Adrenal gland (tissue), 12 donors: ENCODE measurements around the gene PTPN18. TPM values are rescaled to one million over a fixed set of nuclear protein-coding genes. Genes with fewer than 3 reads are reported as not detected.

Source experiments
- DNase-seq, 7 donors: peaks; one replicate each; pipeline ENCODE4 v3.0.0-alpha.2; 2019 to 2020
- H3K27ac ChIP-seq, 5 donors: fragments of 200-600 bp; sonication (generic) in 4 of 5; 1 replicate in 3 of 5; 2 replicates in 2 of 5; pipeline versions ENCODE4 v1.5.1 to v1.8.0; 2016 to 2020; ENCODE audit warnings: mild to moderate bottlenecking in 1 of 5
- H3K27me3 ChIP-seq: fragments of 200-600 bp; 2 replicates; pipeline ENCODE4 v1.8.0; 2021
- H3K36me3 ChIP-seq, 2 donors: fragments of 200-600 bp; replicated peaks in 1 of 2; 1 replicate in 1 of 2; 2 replicates in 1 of 2; pipeline versions ENCODE4 v1.5.1 to v1.8.0; 2018 to 2022
- H3K4me1 ChIP-seq, 2 donors: fragments of 200-600 bp; replicated peaks in 1 of 2; 1 replicate in 1 of 2; 2 replicates in 1 of 2; pipeline versions ENCODE4 v1.5.1 to v1.8.0; 2018 to 2021
- H3K4me3 ChIP-seq, 4 donors: fragments of 200-600 bp; sonication (generic) in 3 of 4; one replicate each; pipeline ENCODE4 v1.5.1; 2016 to 2018
- H3K9me3 ChIP-seq, 3 donors: fragments of 200-600 bp; sonication (generic) in 1 of 3; replicated peaks in 1 of 3; 1 replicate in 2 of 3; 2 replicates in 1 of 3; pipeline versions ENCODE4 v1.5.1 to v1.8.0; 2016 to 2021
- CTCF ChIP-seq, 6 experiments: fragments of 450-650 bp in 4 of 6; fragments of 200-600 bp in 2 of 6; sonication (generic) in 1 of 6; IDR thresholded peaks; 1 replicate in 5 of 6; 2 replicates in 1 of 6; pipeline versions ENCODE4 v1.5.1 to v1.8.0; 2016 to 2021; ENCODE audit warnings: antibody characterized with exemption in 6 of 6, mild to moderate bottlenecking in 2 of 6, moderate library complexity in 1 of 6
- POLR2A ChIP-seq, 2 donors: fragments of 450-650 bp; IDR thresholded peaks; one replicate each; pipeline ENCODE4 v1.6.1; 2017; ENCODE audit warnings: antibody characterized with exemption in 2 of 2, mild to moderate bottlenecking in 2 of 2, moderate library complexity in 1 of 2
- WGBS, 4 donors: extraction: QIAGEN DNeasy Blood & Tissue Kit in 2 of 4; methylation state at CpG; one replicate each; pipeline versions ENCODE4 v1.1.5 to v1.1.7; 2013 to 2017; 5-methylcytosine and 5-hydroxymethylcytosine counted together
- intact Hi-C, 2 donors: fragments of 100-400 bp; cut with DNase I; formaldehyde crosslinking; loops; one replicate each; pipeline versions ENCODE4 v1.14.1 to v1.15.0; 2022 to 2023
- polyA plus RNA-seq, 3 donors: library from polyadenylated mRNA; stranded (reverse); fragments of 200-250 nt in 2 of 3; fragments of 350-450 nt in 1 of 3; fragmentation: Illumina TruSeq in 1 of 3; extraction: RNeasy Lipid Tissue Mini Kit (QIAGEN cat#74804) in 1 of 3; gene quantifications; one replicate each; pipeline ENCODE4 v1.2.3, GENCODE V29; 2013 to 2014
- total RNA-seq, 9 donors: library from RNA; depleted of rRNA in 4 of 9; stranded (reverse); fragments of >200 nt in 4 of 9; fragments of 120-200 nt in 1 of 9; fragmentation: NEBNext Ultra II Directional in 1 of 9; extraction: Animal tissue kit (Norgen Biotek cat#: 25700) in 1 of 9; gene quantifications; one replicate each; pipeline versions ENCODE4 v1.1.0 to v1.2.4, GENCODE V29; 2013 to 2023
- donor health status: healthy with polysubstance abuse.
- donor health status: Bipolar disorder and iron deficiency.
- donor health status: DM: yes; HTN: yes; CAD: no.
- donor health status: DM: no; HTN: no; CAD: no.
- donor health status: DM: no; HTN: no; CAD: no.
- donor health status: DM: yes; HTN: yes; CAD: no.

The PTPN18 gene
- total and polyA plus RNA-seq, 12 donors, result 7.4 to 74.1 (median 42.1) TPM

- H3K9me3 ChIP-seq, result no peaks in the 10 kb centered on the region
- TF ChIP-seq POLR2A (IDR thresholded peaks at IDR 0.05) (no peak), CTCF (IDR thresholded peaks at IDR 0.05) (no peak)
- H3K4me3 ChIP-seq, result no peak overlapping the region
- H3K4me1 ChIP-seq, result no peaks in the 10 kb centered on the region
- no peak overlapping the region for H3K27ac ChIP-seq
- intact Hi-C loops, result no loop called here
- H3K36me3 ChIP-seq, result no peaks in the 10 kb centered on the region
- WGBS, 4 donors, result 80 to 84% methylated on average over 12 of the region's 12 CpGs; no CpG with 5 or more reads in 2 of the 4 donors
- no peak for DNase-seq
- H3K27me3 ChIP-seq, result no peaks in the 10 kb centered on the region
Measured at GRCh38 chr2:130313812-130314334, 42.0 kb upstream of the PTPN18 start.

DNA sequence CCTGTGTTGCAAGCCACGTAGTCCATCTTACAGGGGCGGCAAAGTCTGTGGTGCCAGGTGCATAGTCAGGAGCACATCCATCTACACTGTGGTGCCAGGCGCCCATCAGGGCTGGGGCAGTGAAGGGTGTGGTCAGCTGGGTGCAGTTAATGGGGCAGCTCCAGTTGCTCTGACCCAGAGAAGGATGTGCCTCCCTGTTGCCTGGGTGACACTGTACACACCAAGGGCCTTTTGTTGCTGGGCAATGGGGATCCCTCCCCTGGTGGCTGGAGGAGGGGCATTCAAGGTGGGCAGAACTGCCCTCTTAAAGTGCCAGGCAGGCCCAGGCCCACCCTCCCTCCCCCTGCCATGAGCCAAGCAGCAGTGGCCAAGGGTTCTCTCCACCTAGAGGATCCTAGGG is 41.5 kb upstream of the PTPN18 start:
- no peak overlapping the region for H3K27ac ChIP-seq
- intact Hi-C loops, result no loop called here
- no peak for DNase-seq
- no peaks in the 10 kb centered on the region for H3K9me3 ChIP-seq
- no peaks in the 10 kb centered on the region for H3K27me3 ChIP-seq
- TF ChIP-seq CTCF (IDR thresholded peaks at IDR 0.05), result no peak
- no peak for TF ChIP-seq POLR2A (IDR thresholded peaks at IDR 0.05)
- no peak overlapping the region for H3K4me3 ChIP-seq
- no peaks in the 10 kb centered on the region for H3K36me3 ChIP-seq
- H3K4me1 ChIP-seq, result no peaks in the 10 kb centered on the region
- 84 to 100% (median 91%) methylated on average over 2 to 3 of the region's 3 CpGs for WGBS, 4 donors

DNA sequence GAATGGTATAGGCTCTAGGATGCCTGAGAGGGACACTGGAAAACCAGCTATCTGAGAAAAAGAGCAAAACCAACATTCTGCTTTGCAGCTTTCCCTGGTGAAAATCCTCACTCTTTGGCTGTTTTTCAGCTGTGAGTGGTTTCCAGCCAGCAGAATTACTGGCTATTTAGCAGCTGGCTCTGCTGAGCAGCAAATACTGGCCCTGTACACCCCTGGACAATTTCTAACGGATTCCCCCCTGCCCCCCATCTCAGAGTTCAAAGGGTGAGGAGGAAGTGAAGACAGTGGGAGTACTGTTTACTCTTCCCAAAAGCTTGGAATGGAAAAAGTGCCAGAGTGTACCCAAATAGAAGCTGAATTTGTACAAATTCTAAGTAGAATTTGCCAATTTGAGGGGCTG is 39.3 kb upstream of the PTPN18 start:
- TF ChIP-seq POLR2A (IDR thresholded peaks at IDR 0.05) (no peak), CTCF (IDR thresholded peaks at IDR 0.05) (no peak)
- Histone ChIP-seq H3K27ac (no peak overlapping the region), H3K9me3 (no peaks in the 10 kb centered on the region), H3K27me3 (no peaks in the 10 kb centered on the region), H3K36me3 (no peaks in the 10 kb centered on the region), H3K4me3 (no peak overlapping the region), H3K4me1 (no peaks in the 10 kb centered on the region)
- 16 to 29% (median 19%) methylated on average over 1 of the region's 1 CpG for WGBS, 4 donors
- no peak for DNase-seq
- intact Hi-C loops, result no loop called here

- H3K27me3 ChIP-seq, result peaks cover 2% of the 10 kb centered on the region
- no peak for DNase-seq
- H3K36me3 ChIP-seq, result no peaks in the 10 kb centered on the region
- TF ChIP-seq POLR2A (IDR thresholded peaks at IDR 0.05), result no peak
- no peak for TF ChIP-seq CTCF (IDR thresholded peaks at IDR 0.05)
- H3K4me3 ChIP-seq, result no peak overlapping the region
- H3K9me3 ChIP-seq, result no peaks in the 10 kb centered on the region
- H3K4me1 ChIP-seq, result no peaks in the 10 kb centered on the region
- WGBS, 4 donors, result 79 to 100% (median 86%) methylated on average over 1 to 7 of the region's 7 CpGs
- intact Hi-C loops, result no loop called here
- no peak overlapping the region for H3K27ac ChIP-seq
Measured at GRCh38 chr2:130318906-130319305, 37.0 kb upstream of the PTPN18 start.
